Ishikawa (cell line): ENCODE results near the gene CDH13.

Experiments used
- CREB1 ChIP-seq: IDR thresholded peaks from 2 replicates; pipeline ENCODE4 v1.6.1; 2012; ENCODE audit warnings: low read depth
- EGR1 ChIP-seq: IDR thresholded peaks from 2 replicates; pipeline ENCODE4 v1.6.1; 2012
- EP300 ChIP-seq: IDR thresholded peaks from 2 replicates; pipeline ENCODE4 v1.6.1; 2012; ENCODE audit warnings: borderline replicate concordance
- FOXM1 ChIP-seq: IDR thresholded peaks from 2 replicates; pipeline ENCODE4 v1.6.1; 2012; ENCODE audit warnings: low read depth, borderline replicate concordance
- NFIC ChIP-seq: IDR thresholded peaks from 2 replicates; pipeline ENCODE4 v1.6.1; 2012
- RAD21 ChIP-seq: IDR thresholded peaks from 2 replicates; pipeline ENCODE4 v1.6.1; 2012; ENCODE audit warnings: low read depth
- TEAD4 ChIP-seq: IDR thresholded peaks from 2 replicates; pipeline ENCODE4 v1.6.1; 2012
- YY1 ChIP-seq: IDR thresholded peaks from 2 replicates; pipeline ENCODE4 v1.6.1; 2012; ENCODE audit warnings: low read depth
- TF ChIP-seq, protein P1 (sequence below): IDR thresholded peaks from 2 replicates; pipeline ENCODE4 v1.6.1; 2012
- TF ChIP-seq, protein P2 (sequence below): IDR thresholded peaks from 2 replicates; pipeline ENCODE4 v1.6.1; 2012; ENCODE audit warnings: low read depth, mild to moderate bottlenecking

DNA sequence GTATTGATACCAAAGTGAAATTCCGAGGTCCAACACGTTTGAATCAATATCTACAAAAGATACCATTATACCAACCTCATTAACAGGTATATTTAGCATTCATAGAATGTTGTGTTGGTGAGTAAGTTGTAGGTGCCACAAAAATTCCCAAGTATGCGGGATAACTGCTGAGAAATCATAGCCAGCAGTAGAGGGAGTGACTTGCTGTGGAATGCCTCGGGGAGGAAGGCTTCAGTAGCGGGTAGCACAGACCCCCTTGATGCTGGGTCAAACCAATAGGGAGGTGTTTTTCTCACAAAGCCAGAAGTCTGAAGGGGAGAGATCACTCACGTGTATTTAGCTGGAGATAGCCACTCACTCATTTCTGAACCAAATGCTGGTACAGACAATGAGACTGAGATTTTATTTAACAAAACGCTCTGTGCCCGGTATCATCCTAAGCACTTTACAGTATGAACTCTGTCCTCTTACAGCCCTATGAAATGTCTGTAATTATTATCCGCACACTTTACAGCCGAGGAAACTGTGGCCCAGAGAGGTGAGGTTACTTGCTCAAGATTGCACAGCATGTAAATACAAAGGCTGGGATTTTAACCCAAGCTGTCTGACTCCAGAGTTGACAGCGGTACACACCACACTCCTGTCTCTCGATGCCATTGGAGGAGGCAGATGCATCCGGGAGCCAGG, 1204.1 kb downstream of the CDH13 start:
- TF ChIP-seq, protein P1, sequence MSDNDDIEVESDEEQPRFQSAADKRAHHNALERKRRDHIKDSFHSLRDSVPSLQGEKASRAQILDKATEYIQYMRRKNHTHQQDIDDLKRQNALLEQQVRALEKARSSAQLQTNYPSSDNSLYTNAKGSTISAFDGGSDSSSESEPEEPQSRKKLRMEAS = no peak
- TF ChIP-seq EP300 (no peak), RAD21 (no peak), FOXM1 (no peak), YY1 (no peak), CREB1 (no peak), NFIC (no peak), TEAD4 (no peak), EGR1 (no peak)
- TF ChIP-seq, protein P2, sequence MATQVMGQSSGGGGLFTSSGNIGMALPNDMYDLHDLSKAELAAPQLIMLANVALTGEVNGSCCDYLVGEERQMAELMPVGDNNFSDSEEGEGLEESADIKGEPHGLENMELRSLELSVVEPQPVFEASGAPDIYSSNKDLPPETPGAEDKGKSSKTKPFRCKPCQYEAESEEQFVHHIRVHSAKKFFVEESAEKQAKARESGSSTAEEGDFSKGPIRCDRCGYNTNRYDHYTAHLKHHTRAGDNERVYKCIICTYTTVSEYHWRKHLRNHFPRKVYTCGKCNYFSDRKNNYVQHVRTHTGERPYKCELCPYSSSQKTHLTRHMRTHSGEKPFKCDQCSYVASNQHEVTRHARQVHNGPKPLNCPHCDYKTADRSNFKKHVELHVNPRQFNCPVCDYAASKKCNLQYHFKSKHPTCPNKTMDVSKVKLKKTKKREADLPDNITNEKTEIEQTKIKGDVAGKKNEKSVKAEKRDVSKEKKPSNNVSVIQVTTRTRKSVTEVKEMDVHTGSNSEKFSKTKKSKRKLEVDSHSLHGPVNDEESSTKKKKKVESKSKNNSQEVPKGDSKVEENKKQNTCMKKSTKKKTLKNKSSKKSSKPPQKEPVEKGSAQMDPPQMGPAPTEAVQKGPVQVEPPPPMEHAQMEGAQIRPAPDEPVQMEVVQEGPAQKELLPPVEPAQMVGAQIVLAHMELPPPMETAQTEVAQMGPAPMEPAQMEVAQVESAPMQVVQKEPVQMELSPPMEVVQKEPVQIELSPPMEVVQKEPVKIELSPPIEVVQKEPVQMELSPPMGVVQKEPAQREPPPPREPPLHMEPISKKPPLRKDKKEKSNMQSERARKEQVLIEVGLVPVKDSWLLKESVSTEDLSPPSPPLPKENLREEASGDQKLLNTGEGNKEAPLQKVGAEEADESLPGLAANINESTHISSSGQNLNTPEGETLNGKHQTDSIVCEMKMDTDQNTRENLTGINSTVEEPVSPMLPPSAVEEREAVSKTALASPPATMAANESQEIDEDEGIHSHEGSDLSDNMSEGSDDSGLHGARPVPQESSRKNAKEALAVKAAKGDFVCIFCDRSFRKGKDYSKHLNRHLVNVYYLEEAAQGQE = no peak
